Endothelial cell of umbilical vein (primary cell): ENCODE data around the gene TDP1. TPM values are rescaled to one million over a fixed set of nuclear protein-coding genes. Genes with fewer than 3 reads are reported as not detected.
A peak's percentile ranks its signal among the peaks of the same experiment; 100 is the strongest.

Experiments
- BruUV-seq: library from RNA; stranded (reverse); fragments of 400-500 nt; replicated peaks from 2 replicates; lab custom pipeline; 2021; lab: Mats Ljungman, UMichigan
- CTCF ChIA-PET: fragments of 300-600, 350-600 bp; sonication (Branson Sonifier 250); formaldehyde crosslinking; loops from one replicate; lab custom pipeline; 2021; ENCODE audit warnings: antibody characterized with exemption, inconsistent platforms; lab: Charles Lee
- POLR2A ChIA-PET: fragments of 300-600, 350-600 bp; sonication (Branson Sonifier 250); formaldehyde crosslinking; loops from one replicate; lab custom pipeline; 2021; ENCODE audit warnings: antibody characterized with exemption, inconsistent platforms; lab: Charles Lee
- DNase-seq: peaks from one replicate; pipeline ENCODE4 v3.0.0-alpha.2; 2011; ENCODE audit warnings: low read depth, low spot score
- FAIRE-seq: peaks from 2 replicates; lab custom pipeline; 2011; peaks lifted over from hg19 to GRCh38; lab: Jason Lieb, UNC
- H2AFZ ChIP-seq: 2 replicates; pipeline ENCODE4 v1.6.0; 2012; ENCODE audit warnings: low read depth, low read length, control low read depth, inconsistent platforms
- H3K27ac ChIP-seq: 2 replicates; pipeline ENCODE4 v1.5.1; 2011; ENCODE audit warnings: low read depth, mild to moderate bottlenecking, control low read depth, low read length, moderate library complexity; ENCODE audit not compliant: insufficient read depth
- H3K27me3 ChIP-seq, 2 experiments: 2 replicates each; pipeline versions ENCODE4 v1.6.0 to v1.6.1; 2011; ENCODE audit warnings: low read length in 2 of 2, mixed read lengths in 1 of 2; ENCODE audit not compliant: control insufficient read depth in 2 of 2, insufficient read depth in 2 of 2
- H3K36me3 ChIP-seq, 2 experiments: 2 replicates in 1 of 2; 3 replicates in 1 of 2; pipeline ENCODE4 v1.5.1; 2011; ENCODE audit warnings: low read length in 2 of 2, mild to moderate bottlenecking in 1 of 2, moderate library complexity in 1 of 2; ENCODE audit not compliant: control insufficient read depth in 2 of 2, insufficient read depth in 2 of 2; ENCODE audit errors: extremely low read depth in 1 of 2
- H3K4me1 ChIP-seq: 3 replicates; pipeline ENCODE4 v1.5.1; 2011; ENCODE audit warnings: mild to moderate bottlenecking, low read length; ENCODE audit not compliant: control insufficient read depth, insufficient read depth; ENCODE audit errors: extremely low read depth
- H3K4me2 ChIP-seq: 2 replicates; pipeline ENCODE4 v1.6.1; 2011; ENCODE audit warnings: low read length, control low read depth, mixed read lengths; ENCODE audit not compliant: insufficient read depth
- H3K4me3 ChIP-seq, 3 experiments: fragments of 200-600 bp in 1 of 3; sonication (generic), shearing (Covaris generic) in 1 of 3; replicated peaks in 1 of 3; 2 replicates each; pipeline ENCODE4 v1.5.1; 2011 to 2016; ENCODE audit warnings: control low read depth in 3 of 3, low read length in 3 of 3, mild to moderate bottlenecking in 2 of 3, inconsistent platforms in 1 of 3, low read depth in 1 of 3, moderate library complexity in 1 of 3; ENCODE audit not compliant: insufficient read depth in 1 of 3
- H3K79me2 ChIP-seq: 2 replicates; pipeline ENCODE4 v1.6.0; 2012; ENCODE audit warnings: low read length, inconsistent platforms; ENCODE audit not compliant: control insufficient read depth, insufficient read depth
- H3K9ac ChIP-seq: replicated peaks from 2 replicates; pipeline ENCODE3; 2011; ENCODE audit warnings: low read length, control low read depth; ENCODE audit not compliant: insufficient read depth; ENCODE audit errors: extremely low read depth
- H3K9me1 ChIP-seq: replicated peaks from 3 replicates; pipeline ENCODE4 v1.6.0; 2011; ENCODE audit warnings: mild to moderate bottlenecking, low read length; ENCODE audit not compliant: control insufficient read depth, insufficient read depth; ENCODE audit errors: extremely low read depth
- H3K9me3 ChIP-seq: replicated peaks from 2 replicates; pipeline ENCODE4 v1.5.1; 2012; ENCODE audit warnings: low read length, inconsistent platforms; ENCODE audit not compliant: control insufficient read depth, insufficient read depth
- H4K20me1 ChIP-seq: replicated peaks from 2 replicates; pipeline ENCODE3; 2011; ENCODE audit warnings: mild to moderate bottlenecking, low read length; ENCODE audit not compliant: control insufficient read depth, insufficient read depth; ENCODE audit errors: extremely low read depth
- EZH2 ChIP-seq: IDR thresholded peaks from 2 replicates; pipeline ENCODE4 v1.6.1; 2012; ENCODE audit warnings: borderline replicate concordance, low read depth, mild to moderate bottlenecking, moderate library complexity, low read length, inconsistent platforms; ENCODE audit not compliant: severe bottlenecking
- FOS ChIP-seq: IDR thresholded peaks from 2 replicates; pipeline ENCODE4 v1.6.1; 2011; ENCODE audit warnings: mild to moderate bottlenecking, low read length, moderate library complexity, borderline replicate concordance; ENCODE audit not compliant: insufficient read depth
- GATA2 ChIP-seq: IDR thresholded peaks from 2 replicates; pipeline ENCODE4 v1.7.0; 2011; ENCODE audit warnings: low read depth, mild to moderate bottlenecking, moderate library complexity, mixed read lengths, low read length; ENCODE audit not compliant: insufficient read length, insufficient read depth
- JUN ChIP-seq: IDR thresholded peaks from 2 replicates; pipeline ENCODE4 v1.6.1; 2011; ENCODE audit warnings: borderline replicate concordance, low read depth; ENCODE audit not compliant: insufficient read length, insufficient read depth
- MAX ChIP-seq: IDR thresholded peaks from 2 replicates; pipeline ENCODE4 v1.6.1; 2011; ENCODE audit not compliant: insufficient read depth, insufficient read length
- MYC ChIP-seq: IDR thresholded peaks from one replicate; pipeline ENCODE4 v1.6.1; 2011; ENCODE audit warnings: mild to moderate bottlenecking, low read depth, low read length
- POLR2A ChIP-seq: IDR thresholded peaks from 2 replicates; pipeline ENCODE4 v1.6.1; 2012; ENCODE audit warnings: low read depth, mild to moderate bottlenecking, control low read depth, low read length
- POLR2AphosphoS5 ChIP-seq: IDR thresholded peaks from 2 replicates; pipeline ENCODE4 v1.6.1; 2012; ENCODE audit warnings: low read depth, mild to moderate bottlenecking, control low read depth, low read length, moderate library complexity; ENCODE audit not compliant: insufficient read depth
- dilution Hi-C: fragments of 300-500 bp; cut with MboI; formaldehyde crosslinking; loops from one replicate; pipeline ENCODE4 v1.15.0; 2019; ENCODE audit warnings: low sequenced_read_pairs; ENCODE audit not compliant: extremely low pct_ligation_motif_present
- intact Hi-C: fragments of 100-400 bp; cut with micrococcal nuclease; formaldehyde crosslinking; loops from one replicate; pipeline ENCODE4 v1.10.0; 2022
- polyA plus RNA-seq, 4 experiments: library from polyadenylated mRNA; depleted of rRNA in 3 of 4; stranded (reverse) in 3 of 4; unstranded in 1 of 4; fragments of >200 nt; gene quantifications; 2 replicates each; pipeline versions ENCODE4 v1.2.1 to v1.2.3, GENCODE V29; 2011 to 2012; ENCODE audit warnings: missing spikeins in 1 of 4
- total RNA-seq: library from RNA; stranded (reverse); gene quantifications from 2 replicates; pipeline ENCODE4 v1.2.3, GENCODE V29; 2021
- TF ChIP-seq, protein P1 (sequence below), 2 donors: IDR thresholded peaks; 1 replicate in 1 of 2; 2 replicates in 1 of 2; pipeline ENCODE4 v1.5.1; 2011; ENCODE audit warnings: low read length in 2 of 2, mild to moderate bottlenecking in 2 of 2, moderate library complexity in 2 of 2, control low read depth in 1 of 2, inconsistent platforms in 1 of 2, low read depth in 1 of 2; ENCODE audit not compliant: insufficient read depth in 1 of 2; ENCODE audit errors: extremely low read depth in 1 of 2

TDP1 gene
- total and polyA plus RNA-seq, 2 donors (not counting 3 experiments of a cell fraction or from before 2014, with no cell fraction given) = 14.1 to 30.5 TPM

DNA sequence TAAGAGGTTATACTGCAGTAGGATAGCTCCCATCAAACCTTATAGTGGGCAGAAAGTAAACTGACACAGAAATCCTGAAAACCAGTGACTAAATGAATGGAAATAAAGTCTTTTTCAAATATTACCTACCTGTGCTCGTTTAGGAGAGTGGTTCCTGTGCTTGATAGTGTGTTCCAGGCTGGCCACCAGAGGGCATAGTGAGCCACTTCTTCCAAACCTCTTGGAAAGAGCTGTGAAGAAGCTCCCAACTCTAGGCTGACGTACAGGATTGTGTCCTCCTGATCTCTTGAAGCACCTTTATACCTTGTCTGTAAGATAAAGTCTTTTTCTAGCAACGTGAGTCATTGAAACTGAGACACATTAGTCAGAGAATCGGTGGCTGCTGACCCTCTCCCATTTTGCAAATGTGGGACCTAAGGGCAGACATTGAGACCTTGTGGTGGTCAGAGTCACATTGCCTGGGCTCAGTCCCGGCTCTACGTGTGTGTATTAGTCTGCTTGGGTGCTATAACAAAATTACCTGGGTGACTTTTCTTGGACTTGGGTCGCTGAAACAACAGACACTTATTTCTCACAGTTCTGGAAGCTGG, 17.6 kb downstream of the TDP1 start:
- DNase-seq (peak; percentile 67), FAIRE-seq (peak; percentile 95)
- no peak overlapping the region for H3K27ac ChIP-seq
- no peaks in the 10 kb centered on the region for H3K4me1 ChIP-seq
- H3K4me2 ChIP-seq = no peak overlapping the region
- no peaks in the 10 kb centered on the region for H3K9me3 ChIP-seq
- ChIA-PET POLR2A (interaction anchor here (0.5 kb wide), 1 partner anchor 46 kb away, joined by 3 read pairs; no protein-coding TSS in a partner anchor), CTCF (interaction anchor here (0.6 to 8.0 kb wide), 63 partner anchors 9 to 950 kb away, joined by 3 to 294 read pairs (median 4); partner anchors contain the start of genes EFCAB11, KCNK13, PSMC1 and TDP1)
- no TSS peak for BruUV-seq
- no peak overlapping the region for H2AFZ ChIP-seq
- H3K36me3 ChIP-seq = peaks cover 6 to 17% of the 10 kb centered on the region in 2 experiments
- H3K79me2 ChIP-seq = peaks cover 5% of the 10 kb centered on the region
- no peaks in the 10 kb centered on the region for H3K9me1 ChIP-seq
- no peak for TF ChIP-seq GATA2
- TF ChIP-seq, protein P1, sequence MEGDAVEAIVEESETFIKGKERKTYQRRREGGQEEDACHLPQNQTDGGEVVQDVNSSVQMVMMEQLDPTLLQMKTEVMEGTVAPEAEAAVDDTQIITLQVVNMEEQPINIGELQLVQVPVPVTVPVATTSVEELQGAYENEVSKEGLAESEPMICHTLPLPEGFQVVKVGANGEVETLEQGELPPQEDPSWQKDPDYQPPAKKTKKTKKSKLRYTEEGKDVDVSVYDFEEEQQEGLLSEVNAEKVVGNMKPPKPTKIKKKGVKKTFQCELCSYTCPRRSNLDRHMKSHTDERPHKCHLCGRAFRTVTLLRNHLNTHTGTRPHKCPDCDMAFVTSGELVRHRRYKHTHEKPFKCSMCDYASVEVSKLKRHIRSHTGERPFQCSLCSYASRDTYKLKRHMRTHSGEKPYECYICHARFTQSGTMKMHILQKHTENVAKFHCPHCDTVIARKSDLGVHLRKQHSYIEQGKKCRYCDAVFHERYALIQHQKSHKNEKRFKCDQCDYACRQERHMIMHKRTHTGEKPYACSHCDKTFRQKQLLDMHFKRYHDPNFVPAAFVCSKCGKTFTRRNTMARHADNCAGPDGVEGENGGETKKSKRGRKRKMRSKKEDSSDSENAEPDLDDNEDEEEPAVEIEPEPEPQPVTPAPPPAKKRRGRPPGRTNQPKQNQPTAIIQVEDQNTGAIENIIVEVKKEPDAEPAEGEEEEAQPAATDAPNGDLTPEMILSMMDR (IDR thresholded peaks at IDR 0.05; ENCODE audit: extremely low read depth in 1 of 2, insufficient read depth in 1 of 2, low read depth in 1 of 2, low read length in 2 of 2) = peak; percentile 79 to 83
- no peaks in the 10 kb centered on the region for H4K20me1 ChIP-seq
- no peak overlapping the region for H3K9ac ChIP-seq
- intact Hi-C loops = loop anchor here (1.0 kb wide), 3 partner anchors 34 to 262 kb away; no protein-coding TSS in a partner anchor
- dilution Hi-C loops = no loop called here
- no peaks in the 10 kb centered on the region for H3K27me3 ChIP-seq
- H3K4me3 ChIP-seq = no peak overlapping the region

DNA sequence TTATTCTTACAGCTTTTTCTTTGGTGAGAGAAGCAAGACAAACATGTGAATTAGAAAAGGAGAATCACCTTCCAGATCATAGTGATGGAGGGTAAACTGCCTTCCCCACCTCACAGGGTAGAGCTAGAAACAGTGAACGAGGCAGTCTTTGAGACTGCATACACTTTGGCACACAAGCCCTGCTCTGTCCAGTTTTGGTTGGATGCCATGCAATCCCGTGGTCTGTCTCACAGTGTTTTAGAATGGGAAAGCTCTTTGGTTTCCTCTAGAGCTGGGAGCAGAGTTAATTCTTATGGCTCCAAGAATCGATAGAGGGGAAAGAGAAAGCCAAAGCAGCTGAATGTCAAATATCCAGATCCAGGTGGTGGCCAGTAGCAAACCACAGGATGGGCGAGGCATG, 21.9 kb downstream of the TDP1 start:
- Histone ChIP-seq H3K4me3 (no peak overlapping the region), H3K9me1 (no peaks in the 10 kb centered on the region), H3K9ac (no peak overlapping the region), H3K4me1 (no peaks in the 10 kb centered on the region), H4K20me1 (no peaks in the 10 kb centered on the region), H3K4me2 (no peak overlapping the region), H2AFZ (no peak overlapping the region), H3K79me2 (peaks cover 5% of the 10 kb centered on the region), H3K36me3 (peaks cover 8 to 26% of the 10 kb centered on the region in 2 experiments), H3K27ac (no peak overlapping the region), H3K27me3 (no peaks in the 10 kb centered on the region), H3K9me3 (no peaks in the 10 kb centered on the region)
- intact Hi-C loops (no loop called here), dilution Hi-C loops (no loop called here)
- ChIA-PET POLR2A (no interaction called here), CTCF (interaction anchor here (0.8 to 8.0 kb wide), 6 partner anchors 9 to 259 kb away, joined by 3 to 294 read pairs (median 3); no protein-coding TSS in a partner anchor)
- DNase-seq (no peak), FAIRE-seq (no peak)
- no TSS peak for BruUV-seq
- TF ChIP-seq EZH2 (no peak), POLR2A (no peak), GATA2 (no peak), FOS (no peak), MAX (no peak), MYC (no peak), JUN (no peak), POLR2AphosphoS5 (no peak)
- TF ChIP-seq, protein P1 (IDR thresholded peaks at IDR 0.05; ENCODE audit: extremely low read depth in 1 of 2, insufficient read depth in 1 of 2, low read depth in 1 of 2, low read length in 2 of 2) = no peak
